ENCODE measurements around the gene DUSP9. TPM values are rescaled to one million over a fixed set of nuclear protein-coding genes. Genes with fewer than 3 reads are reported as not detected.
"Not testable (repeated sequence)": the region's sequence is repeated elsewhere in the genome, so short reads cannot be mapped to it uniquely, and the experiment has no call there.

DUSP9 gene
- polyA plus RNA-seq, 1 donor, result 33.8 TPM

DNA sequence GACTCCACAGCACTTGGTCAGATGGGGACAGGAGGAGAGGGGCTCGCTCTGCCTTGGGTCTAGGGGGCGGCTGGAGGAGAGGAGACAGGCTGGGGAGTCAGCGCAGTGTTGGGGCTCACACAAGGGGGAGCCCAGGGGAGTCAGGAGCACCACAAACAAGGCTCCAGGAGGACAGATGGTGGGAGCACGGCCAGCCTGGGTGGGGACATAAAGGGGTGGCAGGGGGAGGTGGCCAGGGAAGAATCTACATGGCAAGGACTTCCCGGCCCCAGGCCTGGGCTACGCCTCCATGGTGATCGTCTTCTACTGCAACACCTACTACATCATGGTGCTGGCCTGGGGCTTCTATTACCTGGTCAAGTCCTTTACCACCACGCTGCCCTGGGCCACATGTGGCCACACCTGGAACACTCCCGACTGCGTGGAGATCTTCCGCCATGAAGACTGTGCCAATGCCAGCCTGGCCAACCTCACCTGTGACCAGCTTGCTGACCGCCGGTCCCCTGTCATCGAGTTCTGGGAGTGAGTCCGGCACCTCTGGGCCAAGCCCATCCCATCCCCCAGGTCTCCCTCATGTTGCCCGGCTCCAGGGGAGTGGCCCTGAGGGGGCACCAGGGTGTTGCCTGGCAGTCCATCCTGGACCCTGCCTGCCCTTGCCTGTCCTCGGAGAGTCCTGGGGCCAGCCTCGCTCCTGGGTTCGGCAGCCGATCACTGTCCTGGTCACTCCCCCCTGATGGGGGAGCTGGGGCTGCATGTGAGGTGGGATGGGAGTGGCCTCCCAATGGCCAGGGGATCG lies 44.2 kb downstream of the DUSP9 start:
- DNase-seq, result not testable (repeated sequence)

DNA sequence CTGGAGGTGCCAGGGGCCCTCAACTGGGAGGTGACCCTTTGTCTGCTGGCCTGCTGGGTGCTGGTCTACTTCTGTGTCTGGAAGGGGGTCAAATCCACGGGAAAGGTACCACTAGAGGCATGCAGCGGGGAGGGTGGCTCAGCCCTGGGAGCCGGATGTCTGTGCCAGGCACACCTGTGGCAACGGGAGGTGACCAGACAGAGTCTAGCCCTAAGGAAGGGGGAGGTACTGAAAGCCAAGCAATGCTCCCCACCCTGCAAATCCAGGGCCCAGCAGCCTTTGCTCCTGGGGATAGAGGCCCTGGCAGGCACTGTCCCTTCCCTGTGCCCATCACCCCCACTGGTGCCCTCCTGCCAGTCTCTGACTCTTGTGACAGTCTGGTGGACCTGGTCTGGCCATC lies 45.0 kb downstream of the DUSP9 start:
- no peak for DNase-seq

DNA sequence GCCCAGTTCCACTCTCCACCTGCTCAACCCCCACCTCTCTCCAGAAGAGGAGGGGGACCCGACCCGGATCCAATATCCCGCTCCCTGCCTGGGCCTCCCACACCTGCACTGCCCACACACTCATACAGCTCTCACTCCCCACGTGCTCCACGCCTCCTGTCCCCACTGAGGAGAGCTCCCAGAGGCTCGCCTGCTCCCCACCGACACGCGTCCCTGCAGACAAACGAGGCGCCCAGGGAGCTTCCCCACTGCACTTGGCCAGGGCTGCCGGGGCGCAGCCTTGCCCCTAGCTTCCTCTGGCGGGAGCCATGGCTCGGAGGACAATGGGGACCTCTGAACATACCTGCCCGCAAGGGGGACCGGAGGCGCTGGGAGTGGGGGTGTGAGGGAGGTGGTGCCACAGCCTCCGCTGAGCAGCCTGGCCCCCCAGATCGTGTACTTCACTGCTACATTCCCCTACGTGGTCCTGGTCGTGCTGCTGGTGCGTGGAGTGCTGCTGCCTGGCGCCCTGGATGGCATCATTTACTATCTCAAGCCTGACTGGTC lies 45.7 kb downstream of the DUSP9 start:
- no peak for DNase-seq

DNA sequence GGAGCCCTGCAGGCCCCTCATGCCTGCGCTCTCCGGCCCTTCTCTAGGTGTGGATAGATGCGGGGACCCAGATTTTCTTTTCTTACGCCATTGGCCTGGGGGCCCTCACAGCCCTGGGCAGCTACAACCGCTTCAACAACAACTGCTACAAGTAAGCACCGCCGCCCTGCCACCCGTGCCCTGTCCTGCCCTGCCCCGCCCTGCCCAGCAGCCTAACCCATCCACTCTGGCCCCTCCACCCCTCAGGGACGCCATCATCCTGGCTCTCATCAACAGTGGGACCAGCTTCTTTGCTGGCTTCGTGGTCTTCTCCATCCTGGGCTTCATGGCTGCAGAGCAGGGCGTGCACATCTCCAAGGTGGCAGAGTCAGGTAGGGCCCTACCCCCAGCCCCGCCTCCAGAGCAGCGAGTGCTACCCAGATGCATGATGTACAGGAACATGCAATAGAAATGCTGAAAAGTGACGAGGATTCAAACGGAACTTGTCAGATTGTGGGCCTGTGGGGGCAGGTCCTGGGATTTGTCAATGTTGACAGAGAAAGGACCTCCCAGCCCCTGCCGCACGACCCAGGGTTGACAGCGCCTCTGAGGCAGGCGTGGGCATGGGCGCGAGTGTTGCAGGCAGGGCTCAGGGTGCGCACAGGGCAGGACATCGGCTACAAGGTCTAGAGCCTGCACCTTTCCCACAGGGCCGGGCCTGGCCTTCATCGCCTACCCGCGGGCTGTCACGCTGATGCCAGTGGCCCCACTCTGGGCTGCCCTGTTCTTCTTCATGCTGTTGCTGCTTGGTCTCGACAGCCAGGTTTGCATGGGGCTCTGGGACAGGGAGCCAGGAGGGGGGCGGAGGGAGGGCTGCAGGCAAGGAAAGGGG lies 46.4 kb downstream of the DUSP9 start:
- no peak for DNase-seq

DNA sequence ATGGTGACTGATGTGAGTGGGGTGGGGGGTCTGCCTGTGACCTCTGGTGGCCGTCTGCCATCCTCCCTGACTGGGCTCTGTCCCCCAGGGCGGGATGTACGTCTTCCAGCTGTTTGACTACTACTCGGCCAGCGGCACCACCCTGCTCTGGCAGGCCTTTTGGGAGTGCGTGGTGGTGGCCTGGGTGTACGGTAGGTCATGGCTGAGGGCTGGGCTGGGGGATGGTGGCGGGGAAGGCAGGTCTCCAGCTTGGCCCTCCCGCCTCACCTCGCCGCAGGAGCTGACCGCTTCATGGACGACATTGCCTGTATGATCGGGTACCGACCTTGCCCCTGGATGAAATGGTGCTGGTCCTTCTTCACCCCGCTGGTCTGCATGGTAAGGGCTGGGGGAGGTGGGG lies 47.3 kb downstream of the DUSP9 start:
- not testable (repeated sequence) for DNase-seq

DNA sequence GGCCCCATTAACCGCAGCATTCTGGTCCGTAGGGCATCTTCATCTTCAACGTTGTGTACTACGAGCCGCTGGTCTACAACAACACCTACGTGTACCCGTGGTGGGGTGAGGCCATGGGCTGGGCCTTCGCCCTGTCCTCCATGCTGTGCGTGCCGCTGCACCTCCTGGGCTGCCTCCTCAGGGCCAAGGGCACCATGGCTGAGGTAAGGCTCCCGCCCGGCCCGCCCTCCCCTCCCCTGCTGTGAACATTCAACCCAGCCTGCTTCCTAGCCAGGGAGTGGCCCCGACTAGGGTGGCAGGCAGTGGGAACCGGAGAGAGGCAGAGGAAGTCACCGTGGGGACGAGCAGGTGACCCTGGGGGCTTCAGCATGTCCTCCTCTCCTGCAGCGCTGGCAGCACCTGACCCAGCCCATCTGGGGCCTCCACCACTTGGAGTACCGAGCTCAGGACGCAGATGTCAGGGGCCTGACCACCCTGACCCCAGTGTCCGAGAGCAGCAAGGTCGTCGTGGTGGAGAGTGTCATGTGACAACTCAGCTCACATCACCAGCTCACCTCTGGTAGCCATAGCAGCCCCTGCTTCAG lies 47.8 kb downstream of the DUSP9 start:
- DNase-seq, result no peak

DNA sequence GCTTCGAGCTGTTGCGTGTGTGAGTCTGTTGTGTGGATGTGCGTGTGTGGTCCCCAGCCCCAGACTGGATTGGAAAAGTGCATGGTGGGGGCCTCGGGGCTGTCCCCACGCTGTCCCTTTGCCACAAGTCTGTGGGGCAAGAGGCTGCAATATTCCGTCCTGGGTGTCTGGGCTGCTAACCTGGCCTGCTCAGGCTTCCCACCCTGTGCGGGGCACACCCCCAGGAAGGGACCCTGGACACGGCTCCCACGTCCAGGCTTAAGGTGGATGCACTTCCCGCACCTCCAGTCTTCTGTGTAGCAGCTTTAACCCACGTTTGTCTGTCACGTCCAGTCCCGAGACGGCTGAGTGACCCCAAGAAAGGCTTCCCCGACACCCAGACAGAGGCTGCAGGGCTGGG lies 49.1 kb downstream of the DUSP9 start:
- DNase-seq, result no peak

DNA sequence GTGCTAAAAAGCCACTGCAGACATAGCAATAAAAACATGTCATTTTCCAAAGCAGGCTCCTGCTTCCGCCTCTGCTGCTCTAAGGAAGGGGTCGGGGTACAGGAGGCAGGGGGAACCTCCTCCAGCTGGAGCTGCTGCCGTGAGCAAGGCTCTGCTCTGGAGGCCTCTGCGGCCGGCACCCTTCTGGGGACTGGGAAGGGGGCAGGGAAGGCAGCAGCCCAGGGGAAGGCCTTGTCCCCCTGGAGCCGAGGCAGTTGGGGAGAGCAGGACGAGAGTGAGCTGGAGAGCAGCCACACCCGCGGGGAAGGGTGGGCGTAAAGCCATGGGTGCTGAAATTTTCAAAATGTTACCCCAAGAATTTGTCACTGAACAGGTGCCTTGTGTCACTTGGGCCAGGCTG lies 49.5 kb downstream of the DUSP9 start:
- not testable (repeated sequence) for DNase-seq

DNA sequence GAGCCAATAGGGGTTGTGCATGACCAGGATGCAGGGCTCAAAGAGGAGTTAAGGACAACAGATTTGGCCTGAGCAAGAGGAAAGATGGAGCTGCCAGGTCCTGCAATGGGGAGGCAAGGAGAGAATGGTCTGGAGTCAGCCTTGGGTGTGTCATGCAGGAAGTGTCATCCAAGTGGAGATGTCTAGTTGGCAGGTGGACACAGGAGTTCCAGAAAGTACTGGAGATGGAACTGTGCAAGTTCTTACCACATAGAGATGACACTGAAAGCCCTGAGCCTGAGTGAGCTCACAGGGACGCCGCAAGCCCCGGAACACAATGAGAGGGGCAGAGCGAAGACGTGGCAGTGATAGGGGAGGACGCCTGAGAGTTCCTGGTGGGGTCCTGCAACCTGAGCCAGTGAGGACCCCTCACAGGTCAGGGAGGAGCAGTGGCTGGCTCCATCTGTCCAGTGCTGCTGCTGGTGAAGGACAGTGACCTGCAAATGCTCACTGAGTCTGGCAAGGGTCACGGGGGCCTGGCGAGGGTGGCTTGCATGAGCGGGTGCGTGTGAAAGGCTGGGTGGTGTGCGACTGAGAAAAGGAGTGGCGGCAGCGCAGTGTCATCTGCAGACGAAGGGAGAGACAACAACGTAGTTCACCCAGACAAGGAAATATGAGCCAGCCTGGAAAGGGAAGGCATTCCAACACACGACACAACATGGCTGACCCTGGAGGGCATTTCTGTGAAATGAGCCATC lies 50.2 kb downstream of the DUSP9 start:
- DNase-seq, result not testable (repeated sequence)

DNA sequence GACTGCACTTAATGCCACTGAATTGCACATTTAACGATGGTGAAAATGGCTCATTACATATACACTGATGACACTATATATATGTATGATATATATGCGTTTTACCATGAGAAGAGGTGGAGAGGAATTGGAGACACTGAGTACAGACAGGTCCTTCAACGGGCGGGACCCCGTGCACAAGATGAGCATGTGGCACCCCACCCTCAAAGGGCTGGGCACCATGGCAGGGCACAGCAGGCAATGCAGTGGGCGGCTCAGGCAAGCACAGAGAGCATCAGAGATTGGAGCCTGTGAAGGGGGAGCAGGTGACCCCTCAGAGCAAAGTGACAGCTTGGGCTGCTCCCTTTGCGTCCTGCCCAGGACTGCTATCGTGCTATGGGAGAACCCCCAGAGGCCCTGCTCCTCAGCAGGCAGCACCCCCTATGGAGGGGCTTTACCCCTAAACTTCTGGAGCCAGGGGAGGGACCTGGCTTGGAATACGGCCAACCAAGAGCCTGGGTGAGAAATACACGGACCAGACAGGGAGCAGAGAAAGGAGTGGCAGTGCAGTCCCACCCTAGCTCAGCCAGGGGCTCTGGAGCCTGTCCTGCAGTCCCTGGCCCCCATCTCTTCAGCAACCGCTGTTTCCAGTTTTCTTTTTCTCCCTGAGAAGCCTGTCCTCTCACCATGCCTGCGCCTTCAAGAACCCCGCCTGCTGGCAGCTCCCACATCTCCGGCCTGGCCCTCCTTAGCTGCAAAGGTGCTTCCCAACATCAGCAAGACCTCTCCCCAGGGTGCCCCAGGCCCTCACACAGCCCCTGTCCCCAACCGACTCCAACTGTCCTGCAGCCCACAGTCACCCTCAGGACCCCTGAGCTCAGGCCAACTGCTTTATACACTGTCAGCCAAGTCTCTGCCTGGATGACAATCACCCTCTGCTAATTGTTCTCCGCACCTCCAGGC lies 51.2 kb downstream of the DUSP9 start:
- DNase-seq, result no peak

DNA sequence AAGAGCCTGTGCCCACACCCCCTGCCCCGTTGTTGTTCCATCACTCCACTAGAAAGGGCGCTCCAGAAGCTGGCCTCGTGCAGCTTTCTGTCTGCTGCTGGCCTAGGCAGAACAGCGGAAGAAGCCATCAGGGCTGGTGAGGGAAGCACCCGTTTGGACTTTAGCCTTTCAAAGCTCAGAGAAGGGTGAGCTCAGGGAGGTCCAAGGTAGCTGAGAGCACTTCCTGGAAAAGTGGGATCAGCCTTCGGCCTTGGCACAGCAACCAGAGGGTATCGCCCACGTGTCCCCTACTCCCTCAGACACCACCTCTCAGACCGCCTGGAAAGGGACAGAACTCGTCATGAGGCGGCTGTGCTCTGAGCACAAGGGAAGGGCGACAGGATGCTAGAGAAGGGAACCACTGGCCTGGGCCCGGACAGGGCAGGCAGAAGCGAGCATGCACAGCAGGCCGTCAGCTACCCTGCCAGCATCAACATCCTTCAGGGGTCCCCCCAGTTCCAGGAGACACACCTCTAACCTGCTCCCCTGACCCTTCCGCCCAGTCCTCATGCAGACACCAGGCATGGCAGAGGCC lies 52.3 kb downstream of the DUSP9 start:
- not testable (repeated sequence) for DNase-seq

DNA sequence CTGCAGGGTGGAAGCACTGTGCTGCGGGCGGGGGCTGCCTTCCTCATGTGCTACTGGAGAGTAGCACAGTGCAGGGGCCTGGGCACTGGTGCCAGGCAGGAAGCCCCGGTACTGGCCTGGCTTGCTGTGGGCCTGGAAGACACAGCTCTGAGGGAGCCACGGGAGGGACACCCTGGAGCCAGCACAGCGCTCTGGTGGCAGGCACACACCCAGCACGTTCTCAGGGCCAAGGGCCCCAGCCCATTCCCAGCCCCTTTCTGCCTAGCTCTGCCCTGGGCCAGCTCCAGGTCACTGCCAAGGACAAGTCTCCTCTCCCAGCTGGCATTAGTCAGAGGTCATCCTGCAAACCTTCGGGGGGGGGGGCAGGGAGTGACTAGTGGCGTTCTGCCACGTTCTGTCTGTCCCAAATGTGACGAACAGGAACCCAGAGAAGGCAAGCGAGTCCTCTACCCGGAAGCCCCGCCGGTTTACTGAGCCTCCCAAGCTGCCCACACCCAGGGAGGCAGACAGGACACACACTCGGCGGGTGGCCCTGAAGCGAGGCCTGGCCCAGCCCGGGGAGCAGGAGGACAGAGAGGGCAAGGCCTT lies 52.9 kb downstream of the DUSP9 start:
- not testable (repeated sequence) for DNase-seq

DNA sequence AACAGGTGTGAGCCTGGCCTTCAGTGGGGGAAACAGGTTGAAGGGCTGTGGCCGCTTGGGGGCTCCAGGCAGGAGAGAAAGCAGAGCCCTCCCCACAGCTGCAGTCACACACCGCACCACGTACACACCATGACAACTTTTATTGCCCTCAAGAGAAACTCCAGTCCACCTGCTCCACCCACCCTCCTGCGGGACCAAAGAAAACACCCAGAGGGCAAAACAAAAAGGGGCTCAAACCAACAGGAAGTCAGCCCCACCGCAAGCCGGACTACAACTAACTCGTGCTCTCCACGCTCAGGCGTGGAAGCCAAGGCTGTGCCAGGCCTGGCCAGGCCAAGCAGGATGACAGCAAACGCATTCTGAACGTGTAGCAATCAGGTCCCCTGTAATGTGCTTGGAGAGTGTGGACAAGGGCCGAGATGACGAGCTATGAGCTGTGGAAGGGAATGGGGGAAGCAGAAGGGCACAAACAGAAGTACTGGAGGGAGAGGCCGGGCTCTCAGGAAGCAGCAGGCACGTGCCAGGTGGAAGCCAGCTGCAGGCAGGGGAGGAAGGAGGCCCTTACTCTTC lies 53.5 kb downstream of the DUSP9 start:
- no peak for DNase-seq

Other genes starting within 250 kb of the DUSP9 start
- gene PNMA6E, start 245.9 kb upstream of the DUSP9 start, polyA plus RNA-seq (ENCODE audit: insufficient read length), result not detected
- 0.80 TPM for gene ZFP92, start 235.7 kb upstream of the DUSP9 start, polyA plus RNA-seq (ENCODE audit: insufficient read length)
- gene TREX2, start 201.1 kb upstream of the DUSP9 start, polyA plus RNA-seq (ENCODE audit: insufficient read length), result 0.37 TPM
- 27.5 TPM for gene HAUS7, start 176.6 kb upstream of the DUSP9 start, polyA plus RNA-seq (ENCODE audit: insufficient read length)
- 148 TPM for gene BGN, start 152.2 kb upstream of the DUSP9 start, polyA plus RNA-seq (ENCODE audit: insufficient read length)
- 0.18 TPM for gene ATP2B3, start 129.6 kb upstream of the DUSP9 start, polyA plus RNA-seq (ENCODE audit: insufficient read length)
- 14.7 TPM for gene CCNQ, start 48.1 kb upstream of the DUSP9 start, polyA plus RNA-seq (ENCODE audit: insufficient read length)
- 7.5 TPM for gene PNCK, start 26.6 kb downstream of the DUSP9 start, polyA plus RNA-seq (ENCODE audit: insufficient read length)
- 56.6 TPM for gene SLC6A8, start 40.7 kb downstream of the DUSP9 start, polyA plus RNA-seq (ENCODE audit: insufficient read length)
- gene BCAP31, start 77.2 kb downstream of the DUSP9 start, polyA plus RNA-seq (ENCODE audit: insufficient read length), result 184 TPM
- 6.4 TPM for gene ABCD1, start 77.7 kb downstream of the DUSP9 start, polyA plus RNA-seq (ENCODE audit: insufficient read length)
- gene PLXNB3, start 117.0 kb downstream of the DUSP9 start, polyA plus RNA-seq (ENCODE audit: insufficient read length), result 1.5 TPM
- gene SRPK3, start 133.8 kb downstream of the DUSP9 start, polyA plus RNA-seq (ENCODE audit: insufficient read length), result 0.73 TPM
- 70.1 TPM for gene IDH3G, start 147.2 kb downstream of the DUSP9 start, polyA plus RNA-seq (ENCODE audit: insufficient read length)
- gene SSR4, start 147.5 kb downstream of the DUSP9 start, polyA plus RNA-seq (ENCODE audit: insufficient read length), result 134 TPM
- 8.5 TPM for gene PDZD4, start 183.3 kb downstream of the DUSP9 start, polyA plus RNA-seq (ENCODE audit: insufficient read length)
- 46.9 TPM for gene L1CAM, start 239.0 kb downstream of the DUSP9 start, polyA plus RNA-seq (ENCODE audit: insufficient read length)